ENCODE data around the gene NDUFB3.
A peak's percentile ranks its signal among the peaks of the same experiment; 100 is the strongest.

NDUFB3 gene

GRCh38 chr2:201093573-201093972 is 21.8 kb downstream of the NDUFB3 start:
- H3K9ac ChIP-seq (ENCODE audit: low read depth, low read length) = no peak overlapping the region
- H3K27me3 ChIP-seq (ENCODE audit: control insufficient read depth, insufficient read depth, low read length) = no peaks in the 10 kb centered on the region
- H3K36me3 ChIP-seq (ENCODE audit: control insufficient read depth, insufficient read depth, low read length) = no peaks in the 10 kb centered on the region
- no peak overlapping the region for H3K4me3 ChIP-seq (ENCODE audit: low read depth, low read length)
- no peak overlapping the region for H3K27ac ChIP-seq (ENCODE audit: low read depth, low read length)
- no peaks in the 10 kb centered on the region for H3K4me1 ChIP-seq (ENCODE audit: control insufficient read depth, insufficient read depth, low read length)
- H3K9me3 ChIP-seq (ENCODE audit: control insufficient read depth, insufficient read depth, low read length) = no peaks in the 10 kb centered on the region

GRCh38 chr2:201100497-201100896 is 28.7 kb downstream of the NDUFB3 start:
- no peaks in the 10 kb centered on the region for H3K36me3 ChIP-seq (ENCODE audit: control insufficient read depth, insufficient read depth, low read length)
- no peaks in the 10 kb centered on the region for H3K9me3 ChIP-seq (ENCODE audit: control insufficient read depth, insufficient read depth, low read length)
- H3K27ac ChIP-seq (ENCODE audit: low read depth, low read length) = no peak overlapping the region
- H3K27me3 ChIP-seq (ENCODE audit: control insufficient read depth, insufficient read depth, low read length) = no peaks in the 10 kb centered on the region
- no peaks in the 10 kb centered on the region for H3K4me1 ChIP-seq (ENCODE audit: control insufficient read depth, insufficient read depth, low read length)
- no peak overlapping the region for H3K9ac ChIP-seq (ENCODE audit: low read depth, low read length)
- H3K4me3 ChIP-seq (ENCODE audit: low read depth, low read length) = no peak overlapping the region

DNA sequence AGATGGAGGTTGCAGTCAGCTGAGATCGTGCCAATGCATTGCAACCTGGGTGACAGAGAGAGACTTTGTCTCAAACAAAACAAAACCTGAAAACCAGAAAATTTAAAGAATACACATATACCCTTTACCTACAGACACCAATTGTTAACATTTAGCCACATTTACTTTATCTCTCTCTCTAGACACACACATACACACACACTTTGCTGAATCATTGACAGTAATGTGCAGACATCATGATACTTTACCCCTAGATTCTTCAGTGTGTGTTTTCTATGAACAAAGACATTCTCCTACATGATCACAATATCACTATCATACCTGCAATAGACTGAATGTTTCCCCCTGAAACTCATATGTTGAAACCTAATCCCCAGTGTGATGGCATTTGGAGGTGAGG is 34.0 kb downstream of the NDUFB3 start:
- Histone ChIP-seq H3K4me3 (ENCODE audit: low read depth, low read length) (no peak overlapping the region), H3K4me1 (ENCODE audit: control insufficient read depth, insufficient read depth, low read length) (no peaks in the 10 kb centered on the region), H3K27ac (ENCODE audit: low read depth, low read length) (no peak overlapping the region), H3K27me3 (ENCODE audit: control insufficient read depth, insufficient read depth, low read length) (no peaks in the 10 kb centered on the region), H3K36me3 (ENCODE audit: control insufficient read depth, insufficient read depth, low read length) (no peaks in the 10 kb centered on the region), H3K9ac (ENCODE audit: low read depth, low read length) (no peak overlapping the region), H3K9me3 (ENCODE audit: control insufficient read depth, insufficient read depth, low read length) (no peaks in the 10 kb centered on the region)

DNA sequence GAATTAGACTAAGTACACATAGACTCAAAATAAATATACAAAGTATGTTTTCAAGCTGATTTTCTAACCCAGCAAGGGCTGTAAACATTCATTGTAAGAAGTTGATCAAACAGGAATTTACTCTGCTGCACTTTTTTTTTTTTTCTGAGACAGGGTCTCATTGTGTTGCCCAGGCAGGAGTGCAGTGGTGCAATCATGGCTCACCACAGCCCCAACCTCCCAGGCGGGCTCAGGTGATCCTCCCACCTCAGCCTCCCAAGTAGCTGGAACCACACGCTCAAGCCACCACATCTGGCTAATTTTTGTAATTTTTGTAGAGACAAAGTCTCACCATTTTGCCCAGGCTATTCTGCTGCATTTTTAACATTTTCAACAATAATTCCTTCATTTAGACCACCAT is 35.8 kb downstream of the NDUFB3 start:
- no peaks in the 10 kb centered on the region for H3K9me3 ChIP-seq (ENCODE audit: control insufficient read depth, insufficient read depth, low read length)
- no peaks in the 10 kb centered on the region for H3K36me3 ChIP-seq (ENCODE audit: control insufficient read depth, insufficient read depth, low read length)
- H3K4me1 ChIP-seq (ENCODE audit: control insufficient read depth, insufficient read depth, low read length) = no peaks in the 10 kb centered on the region
- H3K27ac ChIP-seq (ENCODE audit: low read depth, low read length) = no peak overlapping the region
- no peaks in the 10 kb centered on the region for H3K27me3 ChIP-seq (ENCODE audit: control insufficient read depth, insufficient read depth, low read length)
- H3K4me3 ChIP-seq (ENCODE audit: low read depth, low read length) = no peak overlapping the region
- no peak overlapping the region for H3K9ac ChIP-seq (ENCODE audit: low read depth, low read length)

GRCh38 chr2:201108341-201108740 is 36.5 kb downstream of the NDUFB3 start:
- Histone ChIP-seq H3K9ac (ENCODE audit: low read depth, low read length) (no peak overlapping the region), H3K4me3 (ENCODE audit: low read depth, low read length) (no peak overlapping the region), H3K27ac (ENCODE audit: low read depth, low read length) (no peak overlapping the region), H3K4me1 (ENCODE audit: control insufficient read depth, insufficient read depth, low read length) (no peaks in the 10 kb centered on the region), H3K27me3 (ENCODE audit: control insufficient read depth, insufficient read depth, low read length) (no peaks in the 10 kb centered on the region), H3K9me3 (ENCODE audit: control insufficient read depth, insufficient read depth, low read length) (no peaks in the 10 kb centered on the region), H3K36me3 (ENCODE audit: control insufficient read depth, insufficient read depth, low read length) (no peaks in the 10 kb centered on the region)

DNA sequence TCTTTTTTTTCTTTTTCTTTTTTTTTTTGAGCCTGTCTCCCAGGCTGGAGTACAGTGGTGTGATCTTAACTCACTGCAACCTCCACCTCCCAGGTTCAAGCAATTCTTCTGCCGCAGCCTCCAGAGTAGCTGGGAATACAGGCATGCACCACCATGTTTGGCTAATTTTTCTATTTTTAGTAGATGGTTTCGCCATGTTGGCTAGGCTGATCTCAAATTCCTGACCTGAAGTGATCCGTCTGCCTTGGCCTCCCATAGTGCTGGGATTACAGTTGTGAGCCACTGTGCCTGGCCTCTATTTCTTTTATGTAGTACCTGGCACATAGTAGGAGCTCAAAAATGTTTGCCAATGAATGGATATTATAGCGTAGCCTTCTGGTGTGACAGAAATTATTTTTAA is 37.4 kb downstream of the NDUFB3 start:
- no peaks in the 10 kb centered on the region for H3K27me3 ChIP-seq (ENCODE audit: control insufficient read depth, insufficient read depth, low read length)
- no peak overlapping the region for H3K4me3 ChIP-seq (ENCODE audit: low read depth, low read length)
- H3K27ac ChIP-seq (ENCODE audit: low read depth, low read length) = no peak overlapping the region
- H3K4me1 ChIP-seq (ENCODE audit: control insufficient read depth, insufficient read depth, low read length) = no peaks in the 10 kb centered on the region
- no peak overlapping the region for H3K9ac ChIP-seq (ENCODE audit: low read depth, low read length)
- H3K36me3 ChIP-seq (ENCODE audit: control insufficient read depth, insufficient read depth, low read length) = no peaks in the 10 kb centered on the region
- H3K9me3 ChIP-seq (ENCODE audit: control insufficient read depth, insufficient read depth, low read length) = no peaks in the 10 kb centered on the region

- H3K4me3 ChIP-seq (ENCODE audit: low read depth, low read length) = no peak overlapping the region
- H3K36me3 ChIP-seq (ENCODE audit: control insufficient read depth, insufficient read depth, low read length) = no peaks in the 10 kb centered on the region
- no peak overlapping the region for H3K27ac ChIP-seq (ENCODE audit: low read depth, low read length)
- H3K4me1 ChIP-seq (ENCODE audit: control insufficient read depth, insufficient read depth, low read length) = no peaks in the 10 kb centered on the region
- H3K9ac ChIP-seq (ENCODE audit: low read depth, low read length) = no peak overlapping the region
- H3K9me3 ChIP-seq (ENCODE audit: control insufficient read depth, insufficient read depth, low read length) = no peaks in the 10 kb centered on the region
- no peaks in the 10 kb centered on the region for H3K27me3 ChIP-seq (ENCODE audit: control insufficient read depth, insufficient read depth, low read length)
Measured at GRCh38 chr2:201110615-201111014, 38.8 kb downstream of the NDUFB3 start.

- Histone ChIP-seq H3K27ac (ENCODE audit: low read depth, low read length) (no peak overlapping the region), H3K36me3 (ENCODE audit: control insufficient read depth, insufficient read depth, low read length) (no peaks in the 10 kb centered on the region), H3K9me3 (ENCODE audit: control insufficient read depth, insufficient read depth, low read length) (no peaks in the 10 kb centered on the region), H3K9ac (ENCODE audit: low read depth, low read length) (no peak overlapping the region), H3K4me3 (ENCODE audit: low read depth, low read length) (no peak overlapping the region), H3K4me1 (ENCODE audit: control insufficient read depth, insufficient read depth, low read length) (no peaks in the 10 kb centered on the region), H3K27me3 (ENCODE audit: control insufficient read depth, insufficient read depth, low read length) (no peaks in the 10 kb centered on the region)
Measured at GRCh38 chr2:201111096-201111495, 39.3 kb downstream of the NDUFB3 start.

GRCh38 chr2:201114350-201114749 is 42.5 kb downstream of the NDUFB3 start:
- Histone ChIP-seq H3K27ac (ENCODE audit: low read depth, low read length) (no peak overlapping the region), H3K9ac (ENCODE audit: low read depth, low read length) (no peak overlapping the region), H3K9me3 (ENCODE audit: control insufficient read depth, insufficient read depth, low read length) (no peaks in the 10 kb centered on the region), H3K4me1 (ENCODE audit: control insufficient read depth, insufficient read depth, low read length) (peaks cover 19% of the 10 kb centered on the region), H3K4me3 (ENCODE audit: low read depth, low read length) (no peak overlapping the region), H3K36me3 (ENCODE audit: control insufficient read depth, insufficient read depth, low read length) (no peaks in the 10 kb centered on the region), H3K27me3 (ENCODE audit: control insufficient read depth, insufficient read depth, low read length) (no peaks in the 10 kb centered on the region)

- Histone ChIP-seq H3K4me1 (ENCODE audit: control insufficient read depth, insufficient read depth, low read length) (peaks cover 20% of the 10 kb centered on the region), H3K36me3 (ENCODE audit: control insufficient read depth, insufficient read depth, low read length) (no peaks in the 10 kb centered on the region), H3K27me3 (ENCODE audit: control insufficient read depth, insufficient read depth, low read length) (no peaks in the 10 kb centered on the region), H3K27ac (ENCODE audit: low read depth, low read length) (no peak overlapping the region), H3K9me3 (ENCODE audit: control insufficient read depth, insufficient read depth, low read length) (no peaks in the 10 kb centered on the region), H3K9ac (ENCODE audit: low read depth, low read length) (no peak overlapping the region), H3K4me3 (ENCODE audit: low read depth, low read length) (no peak overlapping the region)
Measured at GRCh38 chr2:201114846-201115245, 43.0 kb downstream of the NDUFB3 start.

GRCh38 chr2:201116115-201116958 is 44.5 kb downstream of the NDUFB3 start, which contains the start of gene CFLAR:
CFLAR (plus strand) TSS chr2:201116164; CDS start chr2:201129866, 13,702 bp downstream.
- peaks cover 27% of the 10 kb centered on the region for H3K4me1 ChIP-seq (ENCODE audit: control insufficient read depth, insufficient read depth, low read length)
- peak within 1 kb of the TSS; percentile 66 for H3K9ac ChIP-seq (ENCODE audit: low read depth, low read length)
- peak within 1 kb of the TSS; percentile 75 for H3K4me3 ChIP-seq (ENCODE audit: low read depth, low read length)
- H3K9me3 ChIP-seq (ENCODE audit: control insufficient read depth, insufficient read depth, low read length) = no peaks in the 10 kb centered on the region
- H3K36me3 ChIP-seq (ENCODE audit: control insufficient read depth, insufficient read depth, low read length) = no peaks in the 10 kb centered on the region
- H3K27ac ChIP-seq (ENCODE audit: low read depth, low read length) = peak within 1 kb of the TSS; percentile 40
- no peaks in the 10 kb centered on the region for H3K27me3 ChIP-seq (ENCODE audit: control insufficient read depth, insufficient read depth, low read length)

All from HUES48 (cell line).